Measurements from ENCODE around the gene OR13J1.

GRCh38 chr9:35905051-35905781 lies 35.0 kb upstream of the OR13J1 start:
- no peak for TF ChIP-seq ELF4 (CRISPR knock-in tag; IDR thresholded peaks at IDR 0.05; ENCODE audit: low read depth)
- no peak for TF ChIP-seq CTCF (IDR thresholded peaks at IDR 0.05)
- no peak for TF ChIP-seq SMAD4 (CRISPR knock-in tag; IDR thresholded peaks at IDR 0.05)
- no peak for TF ChIP-seq ETV6 (CRISPR knock-in tag; IDR thresholded peaks at IDR 0.05)
- no peak for TF ChIP-seq ATF1 (CRISPR knock-in tag; IDR thresholded peaks at IDR 0.05)
- TF ChIP-seq ATF6 (CRISPR knock-in tag; IDR thresholded peaks at IDR 0.05) = no peak
- TF ChIP-seq MAX (CRISPR knock-in tag; IDR thresholded peaks at IDR 0.05) = no peak
- TF ChIP-seq ZBTB43 (CRISPR knock-in tag; IDR thresholded peaks at IDR 0.05) = no peak
- TF ChIP-seq E2F5 (CRISPR knock-in tag; IDR thresholded peaks at IDR 0.05) = no peak
- TF ChIP-seq USF2 (CRISPR knock-in tag; IDR thresholded peaks at IDR 0.05) = no peak
- no peak for TF ChIP-seq JUN (CRISPR knock-in tag; IDR thresholded peaks at IDR 0.05)
